ENCODE data around the gene ARHGAP15.

ARHGAP15 gene

GRCh38 chr2:143123911-143124310, 5.3 kb upstream of the ARHGAP15 start:
- H3K27me3 ChIP-seq (ENCODE audit: insufficient read depth, poor library complexity, severe bottlenecking): no peaks in the 10 kb centered on the region
- H3K27ac ChIP-seq (replicated peaks): no peak overlapping the region
- TF ChIP-seq CTCF (IDR thresholded peaks at IDR 0.05; ENCODE audit: insufficient read depth, low read length) (no peak), REST (IDR thresholded peaks at IDR 0.05; ENCODE audit: insufficient replicate concordance, low read depth) (no peak), GABPA (IDR thresholded peaks at IDR 0.05; ENCODE audit: low read depth) (no peak), POLR2AphosphoS5 (IDR thresholded peaks at IDR 0.05; ENCODE audit: low read depth) (no peak), SPI1 (IDR thresholded peaks at IDR 0.05; ENCODE audit: borderline replicate concordance, low read depth) (no peak)
- H3K4me3 ChIP-seq (replicated peaks; ENCODE audit: insufficient read depth, low read length): no peak overlapping the region
- DNase-seq (ENCODE audit: low read depth in 1 of 2, low spot score in 1 of 2): no peak

GRCh38 chr2:143124445-143124844, 4.8 kb upstream of the ARHGAP15 start:
- Histone ChIP-seq H3K27ac (replicated peaks) (no peak overlapping the region), H3K27me3 (ENCODE audit: insufficient read depth, poor library complexity, severe bottlenecking) (no peaks in the 10 kb centered on the region), H3K4me3 (replicated peaks; ENCODE audit: insufficient read depth, low read length) (no peak overlapping the region)
- TF ChIP-seq SPI1 (IDR thresholded peaks at IDR 0.05; ENCODE audit: borderline replicate concordance, low read depth) (peak; percentile 59; the same call in 1 of the 2 replicates), GABPA (IDR thresholded peaks at IDR 0.05; ENCODE audit: low read depth) (no peak)
- no peak for DNase-seq (ENCODE audit: low read depth in 1 of 2, low spot score in 1 of 2)

GRCh38 chr2:143125717-143126116, 3.5 kb upstream of the ARHGAP15 start:
- Histone ChIP-seq H3K4me3 (replicated peaks; ENCODE audit: insufficient read depth, low read length) (no peak overlapping the region), H3K27ac (replicated peaks) (no peak overlapping the region), H3K27me3 (ENCODE audit: insufficient read depth, poor library complexity, severe bottlenecking) (no peaks in the 10 kb centered on the region)
- TF ChIP-seq SPI1 (IDR thresholded peaks at IDR 0.05; ENCODE audit: borderline replicate concordance, low read depth) (no peak), GABPA (IDR thresholded peaks at IDR 0.05; ENCODE audit: low read depth) (no peak), REST (IDR thresholded peaks at IDR 0.05; ENCODE audit: insufficient replicate concordance, low read depth) (no peak), POLR2AphosphoS5 (IDR thresholded peaks at IDR 0.05; ENCODE audit: low read depth) (no peak), CTCF (IDR thresholded peaks at IDR 0.05; ENCODE audit: insufficient read depth, low read length) (no peak)
- DNase-seq (ENCODE audit: low read depth in 1 of 2, low spot score in 1 of 2): no peak

GRCh38 chr2:143132355-143132754, 3.1 kb downstream of the ARHGAP15 start:
- DNase-seq (ENCODE audit: low read depth in 1 of 2, low spot score in 1 of 2): no peak
- Histone ChIP-seq H3K27ac (replicated peaks) (peak overlapping the region; percentile 28; the same call in 1 of the 2 replicates), H3K4me3 (replicated peaks; ENCODE audit: insufficient read depth, low read length) (peak overlapping the region; percentile 50), H3K27me3 (ENCODE audit: insufficient read depth, poor library complexity, severe bottlenecking) (no peaks in the 10 kb centered on the region)
- TF ChIP-seq GABPA (IDR thresholded peaks at IDR 0.05; ENCODE audit: low read depth): no peak
- no peak for TF ChIP-seq POLR2AphosphoS5 (IDR thresholded peaks at IDR 0.05; ENCODE audit: low read depth)
- TF ChIP-seq CTCF (IDR thresholded peaks at IDR 0.05; ENCODE audit: insufficient read depth, low read length): no peak

All from HL-60 (cell line).